Keratinocyte (primary cell): ENCODE measurements around the gene EFHD1. TPM values are rescaled to one million over a fixed set of nuclear protein-coding genes. Genes with fewer than 3 reads are reported as not detected.

Experiments
- DNase-seq: peaks from one replicate; pipeline ENCODE4 v3.0.0-alpha.2; 2011; ENCODE audit warnings: low read depth, missing footprints, low spot score
- FAIRE-seq: peaks from 2 replicates; lab custom pipeline; 2011; peaks lifted over from hg19 to GRCh38; lab: Jason Lieb, UNC
- H2AFZ ChIP-seq: 2 replicates; pipeline ENCODE4 v1.6.0; 2012; ENCODE audit warnings: low read length, control low read depth, inconsistent platforms; ENCODE audit not compliant: control insufficient read depth
- H3K27ac ChIP-seq: 2 replicates; pipeline ENCODE4 v1.5.1; 2011; ENCODE audit warnings: low read length; ENCODE audit not compliant: control insufficient read depth, insufficient read depth
- H3K27me3 ChIP-seq: 3 replicates; pipeline ENCODE4 v1.6.0; 2011; ENCODE audit warnings: low read length; ENCODE audit not compliant: control insufficient read depth, insufficient read depth; ENCODE audit errors: extremely low read depth
- H3K36me3 ChIP-seq, 2 experiments: 2 replicates in 1 of 2; 3 replicates in 1 of 2; pipeline ENCODE4 v1.5.1; 2011; ENCODE audit warnings: low read length in 2 of 2, mild to moderate bottlenecking in 1 of 2; ENCODE audit not compliant: control insufficient read depth in 2 of 2, insufficient read depth in 2 of 2; ENCODE audit errors: extremely low read depth in 1 of 2
- H3K4me1 ChIP-seq: 3 replicates; pipeline ENCODE4 v1.5.1; 2011; ENCODE audit warnings: low read length; ENCODE audit not compliant: control insufficient read depth, insufficient read depth; ENCODE audit errors: extremely low read depth
- H3K4me2 ChIP-seq: 3 replicates; pipeline ENCODE4 v1.6.0; 2011; ENCODE audit warnings: low read depth, low read length; ENCODE audit not compliant: control insufficient read depth, insufficient read depth; ENCODE audit errors: extremely low read depth
- H3K4me3 ChIP-seq, 3 experiments: fragments of 200-600 bp in 1 of 3; sonication (generic) in 1 of 3; 2 replicates in 2 of 3; 3 replicates in 1 of 3; pipeline ENCODE4 v1.5.1; 2011 to 2016; ENCODE audit warnings: low read length in 3 of 3, mild to moderate bottlenecking in 3 of 3, control low read depth in 2 of 3, inconsistent platforms in 1 of 3, low read depth in 1 of 3, mixed read lengths in 1 of 3, mixed run types in 1 of 3, moderate library complexity in 1 of 3; ENCODE audit not compliant: control insufficient read depth in 2 of 3, insufficient read depth in 2 of 3; ENCODE audit errors: extremely low read depth in 1 of 3
- H3K79me2 ChIP-seq: 2 replicates; pipeline ENCODE4 v1.6.0; 2012; ENCODE audit warnings: low read length; ENCODE audit not compliant: control insufficient read depth, insufficient read depth
- H3K9ac ChIP-seq: 3 replicates; pipeline ENCODE4 v1.6.0; 2011; ENCODE audit warnings: low read length; ENCODE audit not compliant: control insufficient read depth, insufficient read depth; ENCODE audit errors: extremely low read depth
- H3K9me1 ChIP-seq: 3 replicates; pipeline ENCODE4 v1.6.0; 2011; ENCODE audit warnings: low read length; ENCODE audit not compliant: control insufficient read depth, insufficient read depth; ENCODE audit errors: extremely low read depth
- H3K9me3 ChIP-seq: 2 replicates; pipeline ENCODE4 v1.5.1; 2012; ENCODE audit warnings: low read depth, low read length; ENCODE audit not compliant: control insufficient read depth
- H4K20me1 ChIP-seq: 3 replicates; pipeline ENCODE4 v1.6.0; 2011; ENCODE audit warnings: low read length; ENCODE audit not compliant: control insufficient read depth, insufficient read depth; ENCODE audit errors: extremely low read depth
- EZH2 ChIP-seq: IDR thresholded peaks from one replicate; pipeline ENCODE4 v1.6.1; 2012; ENCODE audit warnings: inconsistent platforms, mild to moderate bottlenecking, low read length, moderate library complexity
- dilution Hi-C: fragments of 300-500 bp; cut with MboI; formaldehyde crosslinking; loops from one replicate; pipeline ENCODE4 v1.7.0; 2020; ENCODE audit warnings: low sequenced_read_pairs; ENCODE audit not compliant: extremely low pct_ligation_motif_present
- polyA plus RNA-seq, 5 experiments: library from polyadenylated mRNA; depleted of rRNA in 3 of 5; stranded (reverse) in 3 of 5; stranded (forward) in 1 of 5; unstranded in 1 of 5; fragments of >200 nt; gene quantifications; 1 replicate in 1 of 5; 2 replicates in 3 of 5; 3 replicates in 1 of 5; pipeline versions ENCODE4 v1.2.1 to v1.2.3, GENCODE V29; 2011 to 2012; ENCODE audit warnings: missing spikeins in 2 of 5, low read depth in 1 of 5, low replicate concordance in 1 of 5
- TF ChIP-seq, protein P1 (sequence below), 3 experiments: IDR thresholded peaks in 1 of 3; conservative IDR thresholded peaks in 1 of 3; optimal IDR thresholded peaks in 1 of 3; 2 replicates in 2 of 3; 3 replicates in 1 of 3; pipeline versions ENCODE3 to v1.5.1; 2011; ENCODE audit warnings: low read length in 3 of 3, mild to moderate bottlenecking in 3 of 3, moderate library complexity in 2 of 3, control low read depth in 1 of 3, inconsistent platforms in 1 of 3; ENCODE audit not compliant: insufficient read depth in 2 of 3; ENCODE audit errors: extremely low read depth in 1 of 3

The EFHD1 gene
- polyA plus RNA-seq, 1 donor (not counting 4 experiments of a cell fraction or from before 2014, with no cell fraction given) = not detected

- Histone ChIP-seq H3K4me1 (no peaks in the 10 kb centered on the region), H3K9me1 (no peaks in the 10 kb centered on the region), H3K27me3 (peaks cover 8% of the 10 kb centered on the region), H3K9ac (no peak overlapping the region), H3K79me2 (no peaks in the 10 kb centered on the region), H3K36me3 (no peaks in the 10 kb centered on the region), H3K27ac (no peak overlapping the region), H3K4me3 (no peak overlapping the region), H3K4me2 (no peak overlapping the region), H2AFZ (no peak overlapping the region), H3K9me3 (no peaks in the 10 kb centered on the region), H4K20me1 (no peaks in the 10 kb centered on the region)
- dilution Hi-C loops = no loop called here
- DNase-seq (no peak), FAIRE-seq (no peak)
- TF ChIP-seq, protein P1, sequence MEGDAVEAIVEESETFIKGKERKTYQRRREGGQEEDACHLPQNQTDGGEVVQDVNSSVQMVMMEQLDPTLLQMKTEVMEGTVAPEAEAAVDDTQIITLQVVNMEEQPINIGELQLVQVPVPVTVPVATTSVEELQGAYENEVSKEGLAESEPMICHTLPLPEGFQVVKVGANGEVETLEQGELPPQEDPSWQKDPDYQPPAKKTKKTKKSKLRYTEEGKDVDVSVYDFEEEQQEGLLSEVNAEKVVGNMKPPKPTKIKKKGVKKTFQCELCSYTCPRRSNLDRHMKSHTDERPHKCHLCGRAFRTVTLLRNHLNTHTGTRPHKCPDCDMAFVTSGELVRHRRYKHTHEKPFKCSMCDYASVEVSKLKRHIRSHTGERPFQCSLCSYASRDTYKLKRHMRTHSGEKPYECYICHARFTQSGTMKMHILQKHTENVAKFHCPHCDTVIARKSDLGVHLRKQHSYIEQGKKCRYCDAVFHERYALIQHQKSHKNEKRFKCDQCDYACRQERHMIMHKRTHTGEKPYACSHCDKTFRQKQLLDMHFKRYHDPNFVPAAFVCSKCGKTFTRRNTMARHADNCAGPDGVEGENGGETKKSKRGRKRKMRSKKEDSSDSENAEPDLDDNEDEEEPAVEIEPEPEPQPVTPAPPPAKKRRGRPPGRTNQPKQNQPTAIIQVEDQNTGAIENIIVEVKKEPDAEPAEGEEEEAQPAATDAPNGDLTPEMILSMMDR (optimal IDR thresholded peaks at IDR 0.05 in 1 of 3, IDR thresholded peaks at IDR 0.05 in 1 of 3, conservative IDR thresholded peaks at IDR 0.05 in 1 of 3; ENCODE audit: extremely low read depth in 1 of 3, insufficient read depth in 2 of 3, low read length in 3 of 3) = no peak
- no peak for TF ChIP-seq EZH2
Observed at GRCh38 chr2:232600053-232600773, 33.2 kb upstream of the EFHD1 start.

- H3K4me3 ChIP-seq = no peak overlapping the region
- no peak overlapping the region for H3K27ac ChIP-seq
- peaks cover 8% of the 10 kb centered on the region for H3K27me3 ChIP-seq
- H2AFZ ChIP-seq = no peak overlapping the region
- no peaks in the 10 kb centered on the region for H4K20me1 ChIP-seq
- DNase-seq (no peak), FAIRE-seq (no peak)
- H3K4me2 ChIP-seq = no peak overlapping the region
- no peaks in the 10 kb centered on the region for H3K9me1 ChIP-seq
- no peaks in the 10 kb centered on the region for H3K36me3 ChIP-seq
- no peak overlapping the region for H3K9ac ChIP-seq
- no peaks in the 10 kb centered on the region for H3K4me1 ChIP-seq
- H3K79me2 ChIP-seq = no peaks in the 10 kb centered on the region
- no peaks in the 10 kb centered on the region for H3K9me3 ChIP-seq
- TF ChIP-seq, protein P1 (optimal IDR thresholded peaks at IDR 0.05 in 1 of 3, IDR thresholded peaks at IDR 0.05 in 1 of 3, conservative IDR thresholded peaks at IDR 0.05 in 1 of 3; ENCODE audit: extremely low read depth in 1 of 3, insufficient read depth in 2 of 3, low read length in 3 of 3) = no peak
- no peak for TF ChIP-seq EZH2
- dilution Hi-C loops = no loop called here
Observed at GRCh38 chr2:232603283-232603682, 30.1 kb upstream of the EFHD1 start.
